ENCODE data around the gene MAGI2. TPM values are rescaled to one million over a fixed set of nuclear protein-coding genes. Genes with fewer than 3 reads are reported as not detected.

The MAGI2 gene
- total and polyA plus RNA-seq, 4 donors, result 0.37 to 4.1 (median 1.4) TPM

DNA sequence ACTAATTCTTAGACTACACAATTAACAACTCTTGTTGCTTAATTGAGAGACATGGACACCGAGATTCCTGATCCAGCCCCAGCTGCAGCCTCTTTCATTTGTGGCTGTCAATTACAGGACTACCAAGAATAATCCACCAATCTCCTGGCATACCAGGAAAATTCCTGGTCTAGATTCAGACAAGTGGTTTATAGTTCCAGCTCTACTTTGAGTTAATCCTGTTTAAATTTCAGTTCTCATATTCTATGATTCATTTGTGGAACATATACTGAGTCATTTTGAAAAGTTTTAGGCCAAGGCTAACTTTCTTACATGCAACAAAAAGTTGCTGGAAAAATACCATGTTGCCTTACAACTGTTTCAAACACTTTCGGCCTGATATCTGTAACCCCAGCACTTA lies 253.5 kb downstream of the MAGI2 start:
- Histone ChIP-seq H3K4me1 (ENCODE audit: control insufficient read depth in 4 of 4, insufficient read depth in 4 of 4, low read length in 3 of 4) (no peaks in the 10 kb centered on the region), H3K9me3 (ENCODE audit: control insufficient read depth in 4 of 4, low read length in 3 of 4) (no peaks in the 10 kb centered on the region), H3K27me3 (ENCODE audit: control insufficient read depth in 4 of 4, insufficient read depth in 4 of 4, low read length in 3 of 4) (no peaks in the 10 kb centered on the region), H3K9ac (ENCODE audit: low read depth in 1 of 2, low read length in 2 of 2) (no peak overlapping the region), H3K36me3 (ENCODE audit: control insufficient read depth in 4 of 4, insufficient read depth in 3 of 4, low read depth in 1 of 4, low read length in 3 of 4) (no peaks in the 10 kb centered on the region), H3K27ac (ENCODE audit: low read depth in 1 of 2, low read length in 2 of 2) (no peak overlapping the region), H3K4me3 (ENCODE audit: low read depth in 1 of 3, low read length in 3 of 3) (no peak overlapping the region)
- WGBS, result 96% methylated on average over 2 of the region's 2 CpGs
- DNase-seq (ENCODE audit: low spot score), result no peak
- no peak for TF ChIP-seq FOXA1 (IDR thresholded peaks at IDR 0.05)
- TF ChIP-seq FOXA2 (IDR thresholded peaks at IDR 0.05), result no peak
- TF ChIP-seq YY1 (IDR thresholded peaks at IDR 0.05), result no peak

DNA sequence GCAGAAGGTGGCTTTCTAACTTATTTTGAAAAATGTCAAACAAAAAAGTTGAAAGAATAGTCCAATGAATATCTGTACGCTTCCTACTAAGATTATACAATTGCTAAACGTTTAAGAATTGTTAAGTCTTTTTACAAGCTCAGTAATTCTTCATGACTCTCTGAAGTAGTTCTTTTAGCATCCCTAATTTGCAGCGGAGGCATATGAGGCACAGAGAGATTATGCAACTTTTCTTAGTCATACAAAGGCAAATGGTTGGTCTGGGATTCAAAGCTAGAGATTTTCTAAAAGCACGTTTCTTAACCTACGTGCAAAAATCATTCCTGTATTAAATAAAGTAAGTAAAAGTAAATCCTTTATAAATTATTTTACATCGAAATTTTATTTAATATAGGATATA lies 254.2 kb downstream of the MAGI2 start:
- H3K27ac ChIP-seq (ENCODE audit: low read depth in 1 of 2, low read length in 2 of 2), result no peak overlapping the region
- H3K4me1 ChIP-seq (ENCODE audit: control insufficient read depth in 4 of 4, insufficient read depth in 4 of 4, low read length in 3 of 4), result no peaks in the 10 kb centered on the region
- DNase-seq (ENCODE audit: low spot score), result no peak
- H3K9me3 ChIP-seq (ENCODE audit: control insufficient read depth in 4 of 4, low read length in 3 of 4), result no peaks in the 10 kb centered on the region
- TF ChIP-seq, protein P1, sequence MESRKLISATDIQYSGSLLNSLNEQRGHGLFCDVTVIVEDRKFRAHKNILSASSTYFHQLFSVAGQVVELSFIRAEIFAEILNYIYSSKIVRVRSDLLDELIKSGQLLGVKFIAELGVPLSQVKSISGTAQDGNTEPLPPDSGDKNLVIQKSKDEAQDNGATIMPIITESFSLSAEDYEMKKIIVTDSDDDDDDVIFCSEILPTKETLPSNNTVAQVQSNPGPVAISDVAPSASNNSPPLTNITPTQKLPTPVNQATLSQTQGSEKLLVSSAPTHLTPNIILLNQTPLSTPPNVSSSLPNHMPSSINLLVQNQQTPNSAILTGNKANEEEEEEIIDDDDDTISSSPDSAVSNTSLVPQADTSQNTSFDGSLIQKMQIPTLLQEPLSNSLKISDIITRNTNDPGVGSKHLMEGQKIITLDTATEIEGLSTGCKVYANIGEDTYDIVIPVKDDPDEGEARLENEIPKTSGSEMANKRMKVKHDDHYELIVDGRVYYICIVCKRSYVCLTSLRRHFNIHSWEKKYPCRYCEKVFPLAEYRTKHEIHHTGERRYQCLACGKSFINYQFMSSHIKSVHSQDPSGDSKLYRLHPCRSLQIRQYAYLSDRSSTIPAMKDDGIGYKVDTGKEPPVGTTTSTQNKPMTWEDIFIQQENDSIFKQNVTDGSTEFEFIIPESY (IDR thresholded peaks at IDR 0.05), result no peak
- TF ChIP-seq, protein P2, sequence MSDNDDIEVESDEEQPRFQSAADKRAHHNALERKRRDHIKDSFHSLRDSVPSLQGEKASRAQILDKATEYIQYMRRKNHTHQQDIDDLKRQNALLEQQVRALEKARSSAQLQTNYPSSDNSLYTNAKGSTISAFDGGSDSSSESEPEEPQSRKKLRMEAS (IDR thresholded peaks at IDR 0.05), result no peak
- TF ChIP-seq EGR1 (IDR thresholded peaks at IDR 0.05; ENCODE audit: low read depth in 2 of 2) (no peak), FOXA2 (IDR thresholded peaks at IDR 0.05) (no peak), JUND (IDR thresholded peaks at IDR 0.05) (no peak), SP1 (IDR thresholded peaks at IDR 0.05) (no peak), FOXA1 (IDR thresholded peaks at IDR 0.05) (no peak), TAF1 (conservative IDR thresholded peaks at IDR 0.05) (no peak), YY1 (IDR thresholded peaks at IDR 0.05) (no peak)
- TF ChIP-seq, protein P3, sequence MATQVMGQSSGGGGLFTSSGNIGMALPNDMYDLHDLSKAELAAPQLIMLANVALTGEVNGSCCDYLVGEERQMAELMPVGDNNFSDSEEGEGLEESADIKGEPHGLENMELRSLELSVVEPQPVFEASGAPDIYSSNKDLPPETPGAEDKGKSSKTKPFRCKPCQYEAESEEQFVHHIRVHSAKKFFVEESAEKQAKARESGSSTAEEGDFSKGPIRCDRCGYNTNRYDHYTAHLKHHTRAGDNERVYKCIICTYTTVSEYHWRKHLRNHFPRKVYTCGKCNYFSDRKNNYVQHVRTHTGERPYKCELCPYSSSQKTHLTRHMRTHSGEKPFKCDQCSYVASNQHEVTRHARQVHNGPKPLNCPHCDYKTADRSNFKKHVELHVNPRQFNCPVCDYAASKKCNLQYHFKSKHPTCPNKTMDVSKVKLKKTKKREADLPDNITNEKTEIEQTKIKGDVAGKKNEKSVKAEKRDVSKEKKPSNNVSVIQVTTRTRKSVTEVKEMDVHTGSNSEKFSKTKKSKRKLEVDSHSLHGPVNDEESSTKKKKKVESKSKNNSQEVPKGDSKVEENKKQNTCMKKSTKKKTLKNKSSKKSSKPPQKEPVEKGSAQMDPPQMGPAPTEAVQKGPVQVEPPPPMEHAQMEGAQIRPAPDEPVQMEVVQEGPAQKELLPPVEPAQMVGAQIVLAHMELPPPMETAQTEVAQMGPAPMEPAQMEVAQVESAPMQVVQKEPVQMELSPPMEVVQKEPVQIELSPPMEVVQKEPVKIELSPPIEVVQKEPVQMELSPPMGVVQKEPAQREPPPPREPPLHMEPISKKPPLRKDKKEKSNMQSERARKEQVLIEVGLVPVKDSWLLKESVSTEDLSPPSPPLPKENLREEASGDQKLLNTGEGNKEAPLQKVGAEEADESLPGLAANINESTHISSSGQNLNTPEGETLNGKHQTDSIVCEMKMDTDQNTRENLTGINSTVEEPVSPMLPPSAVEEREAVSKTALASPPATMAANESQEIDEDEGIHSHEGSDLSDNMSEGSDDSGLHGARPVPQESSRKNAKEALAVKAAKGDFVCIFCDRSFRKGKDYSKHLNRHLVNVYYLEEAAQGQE (IDR thresholded peaks at IDR 0.05), result no peak
- TF ChIP-seq, protein P4, sequence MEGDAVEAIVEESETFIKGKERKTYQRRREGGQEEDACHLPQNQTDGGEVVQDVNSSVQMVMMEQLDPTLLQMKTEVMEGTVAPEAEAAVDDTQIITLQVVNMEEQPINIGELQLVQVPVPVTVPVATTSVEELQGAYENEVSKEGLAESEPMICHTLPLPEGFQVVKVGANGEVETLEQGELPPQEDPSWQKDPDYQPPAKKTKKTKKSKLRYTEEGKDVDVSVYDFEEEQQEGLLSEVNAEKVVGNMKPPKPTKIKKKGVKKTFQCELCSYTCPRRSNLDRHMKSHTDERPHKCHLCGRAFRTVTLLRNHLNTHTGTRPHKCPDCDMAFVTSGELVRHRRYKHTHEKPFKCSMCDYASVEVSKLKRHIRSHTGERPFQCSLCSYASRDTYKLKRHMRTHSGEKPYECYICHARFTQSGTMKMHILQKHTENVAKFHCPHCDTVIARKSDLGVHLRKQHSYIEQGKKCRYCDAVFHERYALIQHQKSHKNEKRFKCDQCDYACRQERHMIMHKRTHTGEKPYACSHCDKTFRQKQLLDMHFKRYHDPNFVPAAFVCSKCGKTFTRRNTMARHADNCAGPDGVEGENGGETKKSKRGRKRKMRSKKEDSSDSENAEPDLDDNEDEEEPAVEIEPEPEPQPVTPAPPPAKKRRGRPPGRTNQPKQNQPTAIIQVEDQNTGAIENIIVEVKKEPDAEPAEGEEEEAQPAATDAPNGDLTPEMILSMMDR (IDR thresholded peaks at IDR 0.05; ENCODE audit: low read depth, low read length, missing input control), result no peak
- TF ChIP-seq, protein P5, sequence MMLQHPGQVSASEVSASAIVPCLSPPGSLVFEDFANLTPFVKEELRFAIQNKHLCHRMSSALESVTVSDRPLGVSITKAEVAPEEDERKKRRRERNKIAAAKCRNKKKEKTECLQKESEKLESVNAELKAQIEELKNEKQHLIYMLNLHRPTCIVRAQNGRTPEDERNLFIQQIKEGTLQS (IDR thresholded peaks at IDR 0.05), result no peak
- WGBS, result 86% methylated on average over 6 of the region's 6 CpGs
- no peaks in the 10 kb centered on the region for H3K36me3 ChIP-seq (ENCODE audit: control insufficient read depth in 4 of 4, insufficient read depth in 3 of 4, low read depth in 1 of 4, low read length in 3 of 4)
- no peaks in the 10 kb centered on the region for H3K27me3 ChIP-seq (ENCODE audit: control insufficient read depth in 4 of 4, insufficient read depth in 4 of 4, low read length in 3 of 4)
- no peak overlapping the region for H3K4me3 ChIP-seq (ENCODE audit: low read depth in 1 of 3, low read length in 3 of 3)
- no peak overlapping the region for H3K9ac ChIP-seq (ENCODE audit: low read depth in 1 of 2, low read length in 2 of 2)

Measured in liver (tissue), 9 donors.